Tibial artery (tissue), 4 donors: ENCODE measurements around the gene NOX5.

Source experiments
- DNase-seq, 2 donors: peaks; one replicate each; pipeline ENCODE4 v3.0.0-alpha.2; 2019
- H3K27ac ChIP-seq, 2 donors: fragments of 200-600 bp; sonication (generic) in 1 of 2; 1 replicate in 1 of 2; 2 replicates in 1 of 2; pipeline ENCODE4 v1.5.1; 2018 to 2019; ENCODE audit warnings: mild to moderate bottlenecking in 1 of 2
- H3K27me3 ChIP-seq, 2 donors: fragments of 200-600 bp; sonication (generic) in 1 of 2; one replicate each; pipeline versions ENCODE4 v1.5.1 to v1.6.0; 2016 to 2019
- H3K36me3 ChIP-seq, 3 donors: fragments of 200-600 bp; sonication (generic) in 2 of 3; one replicate each; pipeline ENCODE4 v1.5.1; 2016 to 2019; ENCODE audit warnings: mild to moderate bottlenecking in 2 of 3
- H3K4me1 ChIP-seq, 4 donors: fragments of 200-600 bp; sonication (generic) in 2 of 4; 1 replicate in 3 of 4; 2 replicates in 1 of 4; pipeline ENCODE4 v1.5.1; 2016 to 2019
- H3K4me3 ChIP-seq, 2 donors: fragments of 200-600 bp; sonication (generic) in 1 of 2; 1 replicate in 1 of 2; 2 replicates in 1 of 2; pipeline ENCODE4 v1.5.1; 2018 to 2019; ENCODE audit warnings: mild to moderate bottlenecking in 2 of 2
- H3K9me3 ChIP-seq, 3 donors: fragments of 200-600 bp; sonication (generic) in 1 of 3; one replicate each; pipeline ENCODE4 v1.5.1; 2016 to 2019
- intact Hi-C: fragments of 100-400 bp; cut with DNase I; formaldehyde crosslinking; loops from one replicate; pipeline ENCODE4 v1.15.0; 2023; ENCODE audit warnings: low total_unique reads
- TF ChIP-seq, protein P1 (sequence below), 2 experiments: fragments of 200-600 bp in 1 of 2; fragments of 450-650 bp in 1 of 2; IDR thresholded peaks; one replicate each; pipeline ENCODE4 v1.5.1; 2017 to 2019; ENCODE audit warnings: antibody characterized with exemption in 2 of 2, mild to moderate bottlenecking in 1 of 2, moderate library complexity in 1 of 2

Gene NOX5, protein sequence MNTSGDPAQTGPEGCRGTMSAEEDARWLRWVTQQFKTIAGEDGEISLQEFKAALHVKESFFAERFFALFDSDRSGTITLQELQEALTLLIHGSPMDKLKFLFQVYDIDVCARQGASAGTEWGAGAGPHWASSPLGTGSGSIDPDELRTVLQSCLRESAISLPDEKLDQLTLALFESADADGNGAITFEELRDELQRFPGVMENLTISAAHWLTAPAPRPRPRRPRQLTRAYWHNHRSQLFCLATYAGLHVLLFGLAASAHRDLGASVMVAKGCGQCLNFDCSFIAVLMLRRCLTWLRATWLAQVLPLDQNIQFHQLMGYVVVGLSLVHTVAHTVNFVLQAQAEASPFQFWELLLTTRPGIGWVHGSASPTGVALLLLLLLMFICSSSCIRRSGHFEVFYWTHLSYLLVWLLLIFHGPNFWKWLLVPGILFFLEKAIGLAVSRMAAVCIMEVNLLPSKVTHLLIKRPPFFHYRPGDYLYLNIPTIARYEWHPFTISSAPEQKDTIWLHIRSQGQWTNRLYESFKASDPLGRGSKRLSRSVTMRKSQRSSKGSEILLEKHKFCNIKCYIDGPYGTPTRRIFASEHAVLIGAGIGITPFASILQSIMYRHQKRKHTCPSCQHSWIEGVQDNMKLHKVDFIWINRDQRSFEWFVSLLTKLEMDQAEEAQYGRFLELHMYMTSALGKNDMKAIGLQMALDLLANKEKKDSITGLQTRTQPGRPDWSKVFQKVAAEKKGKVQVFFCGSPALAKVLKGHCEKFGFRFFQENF

DNA sequence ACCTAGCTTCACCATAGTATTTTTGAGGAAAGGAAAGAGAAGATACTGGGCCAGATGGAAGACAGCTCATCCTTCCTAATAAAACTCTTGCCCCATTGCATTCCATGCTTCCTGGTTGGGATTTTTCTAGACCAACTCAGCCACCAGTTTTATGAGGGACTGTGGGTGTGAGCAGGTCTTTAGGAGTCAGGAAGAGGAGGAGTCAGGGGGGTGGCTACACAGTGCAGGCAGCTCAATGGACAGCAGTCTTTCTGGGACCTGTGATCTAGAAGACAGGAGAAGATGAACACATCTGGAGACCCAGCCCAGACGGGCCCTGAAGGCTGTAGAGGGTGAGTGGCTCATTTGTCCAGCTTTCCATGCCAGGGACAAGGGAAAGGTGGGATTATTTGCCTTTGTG, at the start of gene NOX5:
NOX5 (plus strand) TSS at position 242 of the 400 bp plus-strand sequence; CDS start at position 283, 41 bp downstream.
- H3K27ac ChIP-seq: no peak within 1 kb of the TSS
- H3K9me3 ChIP-seq: peaks cover 0 to 9% (median 1%) of the 10 kb centered on the region in 3 donors
- TF ChIP-seq, protein P1, sequence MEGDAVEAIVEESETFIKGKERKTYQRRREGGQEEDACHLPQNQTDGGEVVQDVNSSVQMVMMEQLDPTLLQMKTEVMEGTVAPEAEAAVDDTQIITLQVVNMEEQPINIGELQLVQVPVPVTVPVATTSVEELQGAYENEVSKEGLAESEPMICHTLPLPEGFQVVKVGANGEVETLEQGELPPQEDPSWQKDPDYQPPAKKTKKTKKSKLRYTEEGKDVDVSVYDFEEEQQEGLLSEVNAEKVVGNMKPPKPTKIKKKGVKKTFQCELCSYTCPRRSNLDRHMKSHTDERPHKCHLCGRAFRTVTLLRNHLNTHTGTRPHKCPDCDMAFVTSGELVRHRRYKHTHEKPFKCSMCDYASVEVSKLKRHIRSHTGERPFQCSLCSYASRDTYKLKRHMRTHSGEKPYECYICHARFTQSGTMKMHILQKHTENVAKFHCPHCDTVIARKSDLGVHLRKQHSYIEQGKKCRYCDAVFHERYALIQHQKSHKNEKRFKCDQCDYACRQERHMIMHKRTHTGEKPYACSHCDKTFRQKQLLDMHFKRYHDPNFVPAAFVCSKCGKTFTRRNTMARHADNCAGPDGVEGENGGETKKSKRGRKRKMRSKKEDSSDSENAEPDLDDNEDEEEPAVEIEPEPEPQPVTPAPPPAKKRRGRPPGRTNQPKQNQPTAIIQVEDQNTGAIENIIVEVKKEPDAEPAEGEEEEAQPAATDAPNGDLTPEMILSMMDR (IDR thresholded peaks at IDR 0.05): no peak
- H3K36me3 ChIP-seq: no peaks in the 10 kb centered on the region
- no peak for DNase-seq
- intact Hi-C loops: no loop called here
- H3K4me1 ChIP-seq: no peaks in the 10 kb centered on the region
- H3K4me3 ChIP-seq: no peak within 1 kb of the TSS
- peaks cover 0 to 3% of the 10 kb centered on the region in 2 donors for H3K27me3 ChIP-seq

DNA sequence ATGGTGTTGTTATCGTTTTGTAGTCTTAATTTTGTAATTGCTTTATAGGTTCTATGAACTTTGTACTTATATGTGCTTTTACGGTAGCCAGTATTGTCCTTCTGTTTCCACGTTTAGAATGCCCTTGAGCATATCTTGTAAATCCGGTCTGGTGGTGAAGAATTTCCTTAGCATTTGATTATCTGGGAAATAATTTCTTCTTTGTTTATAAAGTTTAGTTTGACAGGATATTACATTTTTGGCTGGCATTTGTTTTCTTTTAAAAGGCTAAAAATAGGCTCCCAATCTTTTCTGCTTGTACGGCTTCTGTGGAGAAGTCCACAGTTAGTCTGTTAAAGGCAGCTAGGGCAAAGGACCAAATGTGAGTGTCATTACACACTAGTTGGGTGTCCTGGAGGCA, 47.5 kb upstream of the NOX5 start:
- TF ChIP-seq, protein P1 (IDR thresholded peaks at IDR 0.05): no peak
- intact Hi-C loops: no loop called here
- Histone ChIP-seq H3K4me1 (no peaks in the 10 kb centered on the region), H3K9me3 (peaks cover 0 to 24% (median 4%) of the 10 kb centered on the region in 3 donors), H3K27ac (no peak overlapping the region), H3K27me3 (peaks cover 0 to 3% of the 10 kb centered on the region in 2 donors), H3K36me3 (no peaks in the 10 kb centered on the region), H3K4me3 (no peak overlapping the region)
- DNase-seq: no peak

DNA sequence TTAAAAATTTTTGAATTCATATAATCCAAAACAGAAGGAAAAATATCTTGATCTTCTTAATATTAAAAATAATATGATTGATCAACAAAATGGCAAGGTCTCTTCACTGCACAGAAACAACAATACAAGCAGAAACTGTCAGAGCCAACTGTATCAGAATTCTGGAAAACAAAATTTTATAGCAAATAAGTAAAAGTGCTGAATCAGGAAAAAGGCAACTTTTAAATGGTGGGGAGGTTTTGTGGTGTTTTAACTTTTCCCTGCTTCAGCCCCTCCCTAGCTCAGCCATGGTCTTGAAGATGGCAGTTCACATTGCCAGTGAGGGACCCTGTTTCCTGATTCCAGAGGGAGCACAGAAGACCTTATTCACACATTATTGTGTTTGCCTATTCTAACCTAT, 46.5 kb upstream of the NOX5 start:
- TF ChIP-seq, protein P1 (IDR thresholded peaks at IDR 0.05): no peak
- H3K27ac ChIP-seq: no peak overlapping the region
- H3K36me3 ChIP-seq: no peaks in the 10 kb centered on the region
- H3K4me1 ChIP-seq: peaks cover 0 to 7% (median 2%) of the 10 kb centered on the region in 4 donors
- no peak overlapping the region for H3K4me3 ChIP-seq
- H3K9me3 ChIP-seq: peaks cover 0 to 24% (median 4%) of the 10 kb centered on the region in 3 donors
- DNase-seq: no peak
- intact Hi-C loops: no loop called here
- peaks cover 0 to 3% of the 10 kb centered on the region in 2 donors for H3K27me3 ChIP-seq

DNA sequence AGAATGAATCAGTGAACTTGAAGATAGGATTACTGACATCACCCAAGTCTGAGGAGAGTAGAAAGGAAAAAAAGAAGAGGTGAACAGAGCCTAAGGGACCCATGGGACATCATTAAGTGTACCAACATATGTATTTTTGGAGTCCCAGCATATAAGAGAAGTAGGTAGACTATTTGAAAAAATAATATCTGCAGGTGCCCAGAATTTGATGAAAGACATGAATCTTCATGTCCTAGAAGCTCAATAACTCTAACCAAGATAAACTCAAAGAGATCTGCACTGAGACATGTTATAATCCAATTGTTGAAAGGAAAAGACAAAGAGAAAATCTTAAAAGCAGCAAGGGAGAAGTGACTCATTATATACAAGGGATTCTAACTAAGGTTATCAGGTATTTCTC, 45.2 kb upstream of the NOX5 start:
- no peak for DNase-seq
- no peak overlapping the region for H3K4me3 ChIP-seq

More for the DNA sequence above, 45.2 kb upstream of the NOX5 start:
- H3K27ac ChIP-seq: no peak overlapping the region
- H3K9me3 ChIP-seq: peaks cover 0 to 24% (median 4%) of the 10 kb centered on the region in 3 donors
- H3K27me3 ChIP-seq: no peaks in the 10 kb centered on the region
- no peaks in the 10 kb centered on the region for H3K36me3 ChIP-seq
- peaks cover 0 to 9% (median 2%) of the 10 kb centered on the region in 4 donors for H3K4me1 ChIP-seq
- TF ChIP-seq, protein P1 (IDR thresholded peaks at IDR 0.05): no peak
- intact Hi-C loops: no loop called here
